GM23338 (cell line): Measurements from ENCODE around the gene TBC1D12. TPM values are rescaled to one million over a fixed set of nuclear protein-coding genes. Genes with fewer than 3 reads are reported as not detected.

Experiments
- ATAC-seq: fragments of 200-7000 bp; cut with Tn5 transposase; 3 replicates; pipeline ENCODE4 v1.9.1; 2020
- DNase-seq: peaks from one replicate; pipeline ENCODE4 v3.0.0-alpha.2; 2015; ENCODE audit warnings: low spot score
- H2AFZ ChIP-seq: fragments of 200-600 bp; sonication (generic); 2 replicates; pipeline ENCODE4 v1.8.0; 2016; ENCODE audit warnings: antibody characterized with exemption, mild to moderate bottlenecking, moderate library complexity
- H3F3A ChIP-seq: fragments of 200-600 bp; sonication (generic); replicated peaks from 2 replicates; pipeline ENCODE4 v1.8.0; 2017; ENCODE audit warnings: antibody characterized with exemption, mixed run types, low read depth
- H3K27ac ChIP-seq: fragments of 200-600 bp; sonication (generic); 2 replicates; pipeline ENCODE4 v1.6.1; 2016; ENCODE audit warnings: low read depth
- H3K27me3 ChIP-seq: fragments of 200-600 bp; sonication (generic); 2 replicates; pipeline ENCODE4 v1.8.0; 2016; ENCODE audit warnings: mild to moderate bottlenecking, mixed run types, moderate library complexity; ENCODE audit not compliant: insufficient read depth
- H3K36me3 ChIP-seq: fragments of 200-600 bp; sonication (generic); 2 replicates; pipeline ENCODE4 v1.8.0; 2016; ENCODE audit warnings: mild to moderate bottlenecking; ENCODE audit not compliant: insufficient read depth
- H3K4me1 ChIP-seq: fragments of 200-600 bp; sonication (generic); 2 replicates; pipeline ENCODE4 v1.8.0; 2016; ENCODE audit warnings: mild to moderate bottlenecking, moderate library complexity; ENCODE audit not compliant: insufficient read depth
- H3K4me2 ChIP-seq: fragments of 200-600 bp; sonication (generic); 2 replicates; pipeline ENCODE4 v1.7.1; 2017; ENCODE audit warnings: mixed run types
- H3K4me3 ChIP-seq: fragments of 200-600 bp; sonication (generic); 2 replicates; pipeline ENCODE4 v1.6.1; 2016; ENCODE audit warnings: mixed run types
- H3K79me2 ChIP-seq: fragments of 200-600 bp; sonication (generic); replicated peaks from 2 replicates; pipeline ENCODE4 v1.8.0; 2017; ENCODE audit warnings: mild to moderate bottlenecking; ENCODE audit not compliant: insufficient read depth
- H3K9me2 ChIP-seq: fragments of 200-600 bp; sonication (generic); 2 replicates; pipeline ENCODE4 v1.8.0; 2017; ENCODE audit not compliant: insufficient read depth
- H4K20me1 ChIP-seq: fragments of 200-600 bp; sonication (generic); replicated peaks from 2 replicates; pipeline ENCODE4 v1.8.0; 2017; ENCODE audit warnings: mild to moderate bottlenecking; ENCODE audit not compliant: insufficient read depth
- H3K27ac Mint-ChIP-seq: 2 replicates; pipeline ENCODE4 v1.8.0; 2020; ENCODE audit warnings: inconsistent platforms, mild to moderate bottlenecking, moderate library complexity, mixed read lengths
- H3K27me3 Mint-ChIP-seq: 3 replicates; pipeline ENCODE4 v1.8.0; 2022; ENCODE audit warnings: low read depth, mild to moderate bottlenecking, moderate library complexity, mixed read lengths, inconsistent platforms; ENCODE audit not compliant: insufficient read depth, poor library complexity
- H3K36me3 Mint-ChIP-seq: 3 replicates; pipeline ENCODE4 v1.8.0; 2021; ENCODE audit warnings: low read depth, mild to moderate bottlenecking, inconsistent platforms, moderate library complexity, mixed read lengths
- H3K4me1 Mint-ChIP-seq: 3 replicates; pipeline ENCODE4 v1.8.0; 2020; ENCODE audit warnings: mild to moderate bottlenecking, inconsistent platforms, mixed read lengths
- H3K4me3 Mint-ChIP-seq: 3 replicates; pipeline ENCODE4 v1.8.0; 2021; ENCODE audit warnings: moderate library complexity, mild to moderate bottlenecking, inconsistent platforms, mixed read lengths
- H3K9me3 Mint-ChIP-seq: 3 replicates; pipeline ENCODE4 v1.8.0; 2020; ENCODE audit warnings: moderate library complexity, mild to moderate bottlenecking, inconsistent platforms, mixed read lengths
- CREB1 ChIP-seq: fragments of 250-450 bp; sonication (Bioruptor Pico); IDR thresholded peaks from 2 replicates; pipeline ENCODE4 v1.5.0; 2020; ENCODE audit warnings: low read depth, mild to moderate bottlenecking, moderate library complexity
- ETS1 ChIP-seq: IDR thresholded peaks from 2 replicates; pipeline ENCODE4 v1.6.1; 2016; ENCODE audit warnings: antibody characterized with exemption
- EZH2 ChIP-seq: fragments of 200-600 bp; sonication (generic); IDR thresholded peaks from one replicate; pipeline ENCODE4 v1.8.0; 2017; ENCODE audit warnings: antibody characterized with exemption, mild to moderate bottlenecking, low read depth; ENCODE audit not compliant: unreplicated experiment
- EZH2phosphoT487 ChIP-seq: fragments of 200-600 bp; sonication (generic); IDR thresholded peaks from one replicate; pipeline ENCODE4 v1.8.1; 2018; ENCODE audit warnings: antibody characterized with exemption; ENCODE audit not compliant: unreplicated experiment
- JUNB ChIP-seq: IDR thresholded peaks from one replicate; pipeline ENCODE4 v1.6.1; 2016; ENCODE audit warnings: antibody characterized with exemption; ENCODE audit not compliant: unreplicated experiment
- NANOG ChIP-seq: IDR thresholded peaks from 2 replicates; pipeline ENCODE4 v1.6.1; 2016; ENCODE audit warnings: antibody characterized with exemption, borderline replicate concordance
- POLR2AphosphoS5 ChIP-seq: IDR thresholded peaks from 2 replicates; pipeline ENCODE4 v1.6.1; 2016; ENCODE audit warnings: antibody characterized with exemption, low read depth
- REST ChIP-seq: IDR thresholded peaks from one replicate; pipeline ENCODE4 v1.6.1; 2018; ENCODE audit warnings: antibody characterized with exemption; ENCODE audit not compliant: unreplicated experiment
- STAT1 ChIP-seq: IDR thresholded peaks from one replicate; pipeline ENCODE4 v1.6.1; 2016; ENCODE audit warnings: antibody characterized with exemption; ENCODE audit not compliant: unreplicated experiment
- ZNF114 ChIP-seq: fragments of 250-450 bp; sonication (Bioruptor Pico); IDR thresholded peaks from 2 replicates; pipeline ENCODE4 v1.5.0; 2020; ENCODE audit warnings: mild to moderate bottlenecking, moderate library complexity
- ZNF331 ChIP-seq: fragments of 250-450 bp; sonication (Bioruptor Pico); IDR thresholded peaks from 2 replicates; pipeline ENCODE4 v1.5.0; 2020; ENCODE audit warnings: low read depth, mild to moderate bottlenecking, moderate library complexity
- ZNF462 ChIP-seq: fragments of 250-450 bp; sonication (Bioruptor Pico); IDR thresholded peaks from 2 replicates; pipeline ENCODE4 v1.5.0; 2020; ENCODE audit warnings: mild to moderate bottlenecking, moderate library complexity
- polyA plus RNA-seq: library from polyadenylated mRNA; unstranded; fragments of >200 nt; fragmentation: Nextera tagmentation; extraction: Ambion mirVana; gene quantifications from 2 replicates; pipeline ENCODE4 v1.2.1, GENCODE V29; 2016
- total RNA-seq: library from RNA; depleted of rRNA; stranded (reverse); fragments of >200 nt; shearing (Covaris generic); gene quantifications from 2 replicates; pipeline ENCODE4 v1.2.3, GENCODE V29; 2014

TBC1D12 gene
- total and polyA plus RNA-seq, 2 experiments from 2014 or later, result 2.3 to 3.6 TPM

- Histone ChIP-seq H3K27me3 (no peaks in the 10 kb centered on the region), H2AFZ (no peak overlapping the region), H3F3A (no peaks in the 10 kb centered on the region), H3K79me2 (no peaks in the 10 kb centered on the region), H3K27ac (no peak overlapping the region), H3K36me3 (no peaks in the 10 kb centered on the region), H4K20me1 (no peaks in the 10 kb centered on the region), H3K4me2 (no peak overlapping the region), H3K4me3 (no peak overlapping the region), H3K9me2 (no peaks in the 10 kb centered on the region), H3K4me1 (no peaks in the 10 kb centered on the region)
- ATAC-seq, result no peak
- H3K9me3 Mint-ChIP-seq, result no peaks in the 10 kb centered on the region; the same call in 2 of the 3 replicates
- H3K4me1 Mint-ChIP-seq, result no peaks in the 10 kb centered on the region
- no peak overlapping the region for H3K4me3 Mint-ChIP-seq
- no peak for DNase-seq
- no peak for TF ChIP-seq EZH2
- no peak for TF ChIP-seq ETS1
- no peak for TF ChIP-seq ZNF331 (CRISPR knock-in tag)
- no peak for TF ChIP-seq EZH2phosphoT487
- TF ChIP-seq POLR2AphosphoS5, result no peak
- TF ChIP-seq STAT1, result no peak
- no peak for TF ChIP-seq CREB1 (CRISPR knock-in tag)
- TF ChIP-seq REST, result no peak
- no peak for TF ChIP-seq ZNF462
- no peak for TF ChIP-seq JUNB
- no peak for TF ChIP-seq ZNF114 (CRISPR knock-in tag)
- no peak for TF ChIP-seq NANOG
- H3K27me3 Mint-ChIP-seq, result peaks cover 1% of the 10 kb centered on the region
- no peaks in the 10 kb centered on the region for H3K36me3 Mint-ChIP-seq
- no peak overlapping the region for H3K27ac Mint-ChIP-seq
Observed at GRCh38 chr10:94416896-94417295, 14.6 kb downstream of the TBC1D12 start.
